ENCODE results near the gene PRUNE2.

GRCh38 chr9:76617497-76618175 lies 288.3 kb downstream of the PRUNE2 start:
- TF ChIP-seq POLR2A (IDR thresholded peaks at IDR 0.05) (no peak), CTCF (IDR thresholded peaks at IDR 0.05) (no peak)
